HEK293 (cell line): ENCODE measurements around the gene ZFP57.

Experiments used
- GLI4 ChIP-seq: fragments of 450-650 bp; formaldehyde crosslinking; IDR thresholded peaks from 2 replicates; pipeline ENCODE4 v1.5.1; 2016; ENCODE audit warnings: missing biosample characterization, missing genetic modification characterization
- KLF10 ChIP-seq: fragments of 450-650 bp; IDR thresholded peaks from 2 replicates; pipeline ENCODE4 v1.5.1; 2018; ENCODE audit warnings: missing biosample characterization, mild to moderate bottlenecking, missing genetic modification characterization
- KLF8 ChIP-seq: fragments of 450-650 bp; formaldehyde crosslinking; IDR thresholded peaks from 2 replicates; pipeline ENCODE4 v1.5.1; 2016; ENCODE audit warnings: missing biosample characterization, missing genetic modification characterization
- MYNN ChIP-seq: fragments of 450-650 bp; formaldehyde crosslinking; IDR thresholded peaks from 2 replicates; pipeline ENCODE4 v1.5.1; 2016; ENCODE audit warnings: missing biosample characterization, missing genetic modification characterization, borderline replicate concordance
- PRDM1 ChIP-seq: fragments of 450-650 bp; formaldehyde crosslinking; IDR thresholded peaks from 2 replicates; pipeline ENCODE4; 2016; ENCODE audit warnings: missing biosample characterization, missing genetic modification characterization
- SCRT1 ChIP-seq: fragments of 450-650 bp; formaldehyde crosslinking; IDR thresholded peaks from 2 replicates; pipeline ENCODE4 v1.5.1; 2016; ENCODE audit warnings: missing biosample characterization, missing genetic modification characterization, borderline replicate concordance
- TCF7L2 ChIP-seq: IDR thresholded peaks from 2 replicates; pipeline ENCODE4 v1.6.1; 2011; ENCODE audit warnings: low read depth, mild to moderate bottlenecking, inconsistent platforms, low read length, moderate library complexity, borderline replicate concordance
- TRIM28 ChIP-seq: IDR thresholded peaks from 2 replicates; pipeline ENCODE4 v1.6.1; 2011; ENCODE audit warnings: low read length, control low read depth, borderline replicate concordance
- WT1 ChIP-seq: fragments of 450-650 bp; formaldehyde crosslinking; IDR thresholded peaks from 2 replicates; pipeline ENCODE4 v1.5.1; 2016; ENCODE audit warnings: missing biosample characterization, missing genetic modification characterization
- ZBTB20 ChIP-seq: fragments of 450-650 bp; formaldehyde crosslinking; IDR thresholded peaks from 2 replicates; pipeline ENCODE4 v1.5.1; 2016; ENCODE audit warnings: missing biosample characterization, missing genetic modification characterization
- ZBTB48 ChIP-seq: fragments of 450-650 bp; formaldehyde crosslinking; IDR thresholded peaks from 2 replicates; pipeline ENCODE4 v1.5.1; 2016; ENCODE audit warnings: missing biosample characterization, missing genetic modification characterization
- ZEB2 ChIP-seq: fragments of 450-650 bp; formaldehyde crosslinking; IDR thresholded peaks from 2 replicates; pipeline ENCODE4 v1.5.1; 2016; ENCODE audit warnings: missing biosample characterization, missing genetic modification characterization
- ZFP3 ChIP-seq: fragments of 450-650 bp; formaldehyde crosslinking; IDR thresholded peaks from 2 replicates; pipeline ENCODE4 v1.5.1; 2016; ENCODE audit warnings: low read depth, missing biosample characterization, missing genetic modification characterization
- ZNF112 ChIP-seq: fragments of 450-650 bp; formaldehyde crosslinking; IDR thresholded peaks from 2 replicates; pipeline ENCODE4 v1.5.0; 2017; ENCODE audit warnings: missing biosample characterization, missing genetic modification characterization
- ZNF133 ChIP-seq: fragments of 450-650 bp; formaldehyde crosslinking; IDR thresholded peaks from 2 replicates; pipeline ENCODE4 v1.5.1; 2016; ENCODE audit warnings: missing biosample characterization, missing genetic modification characterization
- ZNF138 ChIP-seq: fragments of 450-650 bp; formaldehyde crosslinking; IDR thresholded peaks from 2 replicates; pipeline ENCODE4 v1.5.1; 2016; ENCODE audit warnings: missing biosample characterization, missing genetic modification characterization, borderline replicate concordance
- ZNF157 ChIP-seq: fragments of 450-650 bp; formaldehyde crosslinking; IDR thresholded peaks from 2 replicates; pipeline ENCODE4 v1.5.1; 2016; ENCODE audit warnings: missing biosample characterization, missing genetic modification characterization
- ZNF24 ChIP-seq: fragments of 450-650 bp; formaldehyde crosslinking; IDR thresholded peaks from 2 replicates; pipeline ENCODE4 v1.5.1; 2016; ENCODE audit warnings: missing biosample characterization, missing genetic modification characterization
- ZNF248 ChIP-seq: fragments of 450-650 bp; formaldehyde crosslinking; IDR thresholded peaks from 2 replicates; pipeline ENCODE4 v1.5.1; 2017; ENCODE audit warnings: missing biosample characterization, missing genetic modification characterization
- ZNF280C ChIP-seq: fragments of 450-650 bp; formaldehyde crosslinking; IDR thresholded peaks from 2 replicates; pipeline ENCODE4 v1.5.1; 2016; ENCODE audit warnings: missing biosample characterization, missing genetic modification characterization
- ZNF302 ChIP-seq: fragments of 450-650 bp; formaldehyde crosslinking; IDR thresholded peaks from 2 replicates; pipeline ENCODE4 v1.5.1; 2016; ENCODE audit warnings: missing biosample characterization, missing genetic modification characterization, low read depth
- ZNF341 ChIP-seq: fragments of 450-650 bp; formaldehyde crosslinking; IDR thresholded peaks from 2 replicates; pipeline ENCODE4; 2016; ENCODE audit warnings: low read depth, missing biosample characterization, missing genetic modification characterization
- ZNF362 ChIP-seq: fragments of 450-650 bp; formaldehyde crosslinking; IDR thresholded peaks from 2 replicates; pipeline ENCODE4 v1.5.1; 2016; ENCODE audit warnings: missing biosample characterization, missing genetic modification characterization
- ZNF449 ChIP-seq: fragments of 450-650 bp; formaldehyde crosslinking; IDR thresholded peaks from 2 replicates; pipeline ENCODE4 v1.5.1; 2017; ENCODE audit warnings: missing biosample characterization, mild to moderate bottlenecking, missing genetic modification characterization, moderate library complexity
- ZNF514 ChIP-seq: fragments of 450-650 bp; formaldehyde crosslinking; IDR thresholded peaks from 2 replicates; pipeline ENCODE4 v1.5.1; 2016; ENCODE audit warnings: missing biosample characterization, missing genetic modification characterization
- ZNF529 ChIP-seq: fragments of 450-650 bp; formaldehyde crosslinking; IDR thresholded peaks from 2 replicates; pipeline ENCODE4 v1.5.1; 2017; ENCODE audit warnings: missing genetic modification characterization, missing biosample characterization; ENCODE audit not compliant: insufficient replicate concordance
- ZNF664 ChIP-seq: fragments of 450-650 bp; formaldehyde crosslinking; IDR thresholded peaks from 2 replicates; pipeline ENCODE4 v1.5.1; 2016; ENCODE audit warnings: missing biosample characterization, missing genetic modification characterization
- ZXDB ChIP-seq: fragments of 450-650 bp; formaldehyde crosslinking; IDR thresholded peaks from 2 replicates; pipeline ENCODE4 v1.5.1; 2016; ENCODE audit warnings: missing biosample characterization, missing genetic modification characterization
- TF ChIP-seq, protein P1 (sequence below): fragments of 450-650 bp; formaldehyde crosslinking; IDR thresholded peaks from 2 replicates; pipeline ENCODE4 v1.5.1; 2016; ENCODE audit warnings: missing biosample characterization, missing genetic modification characterization
- TF ChIP-seq, protein P2 (sequence below): fragments of 450-650 bp; formaldehyde crosslinking; IDR thresholded peaks from 2 replicates; pipeline ENCODE4 v1.5.1; 2016; ENCODE audit warnings: missing biosample characterization, missing genetic modification characterization
- TF ChIP-seq, protein P3 (sequence below): fragments of 450-650 bp; formaldehyde crosslinking; IDR thresholded peaks from 2 replicates; pipeline ENCODE4 v1.5.1; 2016; ENCODE audit warnings: missing biosample characterization, missing genetic modification characterization, low read depth

Gene ZFP57

GRCh38 chr6:29649701-29650673 is 31.0 kb downstream of the ZFP57 start (continued):
- TF ChIP-seq ZNF157 (tag by site-specific recombination) (no peak), MYNN (no peak), ZNF449 (tag by site-specific recombination) (no peak), ZNF302 (no peak), ZNF514 (no peak), ZBTB20 (tag by site-specific recombination) (peak; percentile 65; the same call in 1 of the 2 replicates), ZNF138 (tag by site-specific recombination) (no peak), ZNF112 (tag by site-specific recombination) (no peak), ZEB2 (peak; percentile 56; the same call in 1 of the 2 replicates), GLI4 (tag by site-specific recombination) (no peak), ZNF362 (tag by site-specific recombination) (no peak), ZNF664 (tag by site-specific recombination) (no peak), ZFP3 (tag by site-specific recombination) (no peak), KLF8 (tag by site-specific recombination) (no peak; the same call in 1 of the 2 replicates), ZBTB48 (tag by site-specific recombination) (peak; percentile 56; the same call in 1 of the 2 replicates), ZNF529 (tag by site-specific recombination) (no peak), ZNF341 (tag by site-specific recombination) (peak; percentile 69), ZNF133 (tag by site-specific recombination) (no peak), PRDM1 (peak; percentile 96), SCRT1 (tag by site-specific recombination) (peak; percentile 89), TRIM28 (peak; percentile 18; the same call in 1 of the 2 replicates), KLF10 (tag by site-specific recombination) (no peak), WT1 (tag by site-specific recombination) (no peak), TCF7L2 (no peak), ZNF24 (tag by site-specific recombination) (peak; percentile 62; the same call in 1 of the 2 replicates), ZNF280C (no peak), ZNF248 (tag by site-specific recombination) (no peak), ZXDB (peak; percentile 80)
- TF ChIP-seq, protein P1, sequence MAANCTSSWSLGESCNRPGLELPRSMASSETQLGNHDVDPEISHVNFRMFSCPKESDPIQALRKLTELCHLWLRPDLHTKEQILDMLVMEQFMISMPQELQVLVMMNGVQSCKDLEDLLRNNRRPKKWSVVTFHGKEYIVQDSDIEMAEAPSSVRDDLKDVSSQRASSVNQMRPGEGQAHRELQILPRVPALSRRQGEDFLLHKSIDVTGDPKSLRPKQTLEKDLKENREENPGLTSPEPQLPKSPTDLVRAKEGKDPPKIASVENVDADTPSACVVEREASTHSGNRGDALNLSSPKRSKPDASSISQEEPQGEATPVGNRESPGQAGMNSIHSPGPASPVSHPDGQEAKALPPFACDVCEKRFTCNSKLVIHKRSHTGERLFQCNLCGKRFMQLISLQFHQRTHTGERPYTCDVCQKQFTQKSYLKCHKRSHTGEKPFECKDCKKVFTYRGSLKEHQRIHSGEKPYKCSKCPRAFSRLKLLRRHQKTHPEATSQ (tag by site-specific recombination) = no peak
- TF ChIP-seq, protein P2, sequence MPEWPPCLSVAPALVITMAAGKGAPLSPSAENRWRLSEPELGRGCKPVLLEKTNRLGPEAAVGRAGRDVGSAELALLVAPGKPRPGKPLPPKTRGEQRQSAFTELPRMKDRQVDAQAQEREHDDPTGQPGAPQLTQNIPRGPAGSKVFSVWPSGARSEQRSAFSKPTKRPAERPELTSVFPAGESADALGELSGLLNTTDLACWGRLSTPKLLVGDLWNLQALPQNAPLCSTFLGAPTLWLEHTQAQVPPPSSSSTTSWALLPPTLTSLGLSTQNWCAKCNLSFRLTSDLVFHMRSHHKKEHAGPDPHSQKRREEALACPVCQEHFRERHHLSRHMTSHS (tag by site-specific recombination) = no peak
- TF ChIP-seq, protein P3, sequence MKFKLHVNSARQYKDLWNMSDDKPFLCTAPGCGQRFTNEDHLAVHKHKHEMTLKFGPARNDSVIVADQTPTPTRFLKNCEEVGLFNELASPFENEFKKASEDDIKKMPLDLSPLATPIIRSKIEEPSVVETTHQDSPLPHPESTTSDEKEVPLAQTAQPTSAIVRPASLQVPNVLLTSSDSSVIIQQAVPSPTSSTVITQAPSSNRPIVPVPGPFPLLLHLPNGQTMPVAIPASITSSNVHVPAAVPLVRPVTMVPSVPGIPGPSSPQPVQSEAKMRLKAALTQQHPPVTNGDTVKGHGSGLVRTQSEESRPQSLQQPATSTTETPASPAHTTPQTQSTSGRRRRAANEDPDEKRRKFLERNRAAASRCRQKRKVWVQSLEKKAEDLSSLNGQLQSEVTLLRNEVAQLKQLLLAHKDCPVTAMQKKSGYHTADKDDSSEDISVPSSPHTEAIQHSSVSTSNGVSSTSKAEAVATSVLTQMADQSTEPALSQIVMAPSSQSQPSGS (tag by site-specific recombination) = peak; percentile 97
